ENCODE results near the gene GPC5.
"Not testable (repeated sequence)": the region's sequence is repeated elsewhere in the genome, so short reads cannot be mapped to it uniquely, and the experiment has no call there.

Gene GPC5

GRCh38 chr13:91801772-91802171 lies 403.4 kb downstream of the GPC5 start:
- not testable (repeated sequence) for H3K18ac ChIP-seq (ENCODE audit: low read length); H2BK12ac ChIP-seq (ENCODE audit: low read length); H3K9me3 ChIP-seq (ENCODE audit: insufficient read depth, low read depth, low read length); H3K9ac ChIP-seq (ENCODE audit: low read length); H2AK5ac ChIP-seq (ENCODE audit: low read length); H2AFZ ChIP-seq (ENCODE audit: insufficient read depth, low read length, poor library complexity); H3K27me3 ChIP-seq (ENCODE audit: insufficient read depth, low read length); H2BK5ac ChIP-seq (ENCODE audit: low read depth, low read length, poor library complexity); H4K8ac ChIP-seq (ENCODE audit: low read depth, low read length); H3K4me2 ChIP-seq (ENCODE audit: low read length); H3K79me2 ChIP-seq (ENCODE audit: control insufficient read depth, insufficient read depth, low read length, poor library complexity); H3K4me3 ChIP-seq (ENCODE audit: low read depth, low read length); H3K79me1 ChIP-seq (ENCODE audit: low read length); H4K12ac ChIP-seq (ENCODE audit: low read depth, low read length); H3K4ac ChIP-seq (ENCODE audit: low read depth, low read length); H3K14ac ChIP-seq (ENCODE audit: low read length); H3K23ac ChIP-seq (ENCODE audit: low read length); H3K36me3 ChIP-seq (ENCODE audit: control insufficient read depth in 1 of 2, insufficient read depth in 2 of 2, low read length in 2 of 2); H3K27ac ChIP-seq (ENCODE audit: low read depth, low read length); H3K4me1 ChIP-seq (ENCODE audit: control insufficient read depth in 1 of 2, insufficient read depth in 2 of 2, low read length in 2 of 2); H2BK120ac ChIP-seq (ENCODE audit: insufficient read depth, low read length, poor library complexity)
- H4K91ac ChIP-seq (ENCODE audit: low read depth, low read length) = peak overlapping the region; percentile 0
- DNase-seq = peak in 1 of 2 donors; percentile 21
- no CpG with 5 or more reads among the region's 3 CpGs for WGBS (ENCODE audit: extremely low coverage, insufficient coverage, insufficient read length)

DNA sequence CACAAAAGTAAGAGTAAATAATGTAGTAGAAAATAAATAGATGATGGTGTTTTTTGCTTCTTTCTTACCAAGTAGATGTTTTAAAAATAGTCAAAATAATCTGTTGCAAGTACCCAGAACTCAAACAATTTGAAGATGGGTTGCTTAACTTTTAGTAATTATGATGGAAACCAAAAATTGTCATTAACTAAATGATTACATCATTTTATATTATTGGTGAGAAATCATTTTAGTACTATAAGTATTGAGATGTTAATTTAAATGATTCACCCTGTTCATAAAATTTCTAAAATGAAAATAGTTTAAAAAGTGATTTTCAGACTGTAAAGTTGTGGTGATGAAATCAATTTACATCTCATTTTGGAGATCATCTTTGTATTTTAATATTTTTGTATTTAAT lies 404.5 kb downstream of the GPC5 start:
- no peak overlapping the region for H3K18ac ChIP-seq (ENCODE audit: low read length)
- no peak overlapping the region for H3K4me3 ChIP-seq (ENCODE audit: low read depth, low read length)
- no peak overlapping the region for H4K12ac ChIP-seq (ENCODE audit: low read depth, low read length)
- no peak overlapping the region for H2AFZ ChIP-seq (ENCODE audit: insufficient read depth, low read length, poor library complexity)
- DNase-seq = no peak
- no peaks in the 10 kb centered on the region for H3K9me3 ChIP-seq (ENCODE audit: insufficient read depth, low read depth, low read length)
- no peaks in the 10 kb centered on the region for H3K27me3 ChIP-seq (ENCODE audit: insufficient read depth, low read length)
- H2BK5ac ChIP-seq (ENCODE audit: low read depth, low read length, poor library complexity) = no peak overlapping the region
- no peak overlapping the region for H3K27ac ChIP-seq (ENCODE audit: low read depth, low read length)
- no peak overlapping the region for H3K4me2 ChIP-seq (ENCODE audit: low read length)
- H3K14ac ChIP-seq (ENCODE audit: low read length) = no peak overlapping the region
- H3K4ac ChIP-seq (ENCODE audit: low read depth, low read length) = no peak overlapping the region
- no peak overlapping the region for H2BK120ac ChIP-seq (ENCODE audit: insufficient read depth, low read length, poor library complexity)
- no peaks in the 10 kb centered on the region for H3K79me2 ChIP-seq (ENCODE audit: control insufficient read depth, insufficient read depth, low read length, poor library complexity)
- H4K8ac ChIP-seq (ENCODE audit: low read depth, low read length) = no peak overlapping the region
- H4K91ac ChIP-seq (ENCODE audit: low read depth, low read length) = no peak overlapping the region
- H3K23ac ChIP-seq (ENCODE audit: low read length) = no peak overlapping the region
- H3K4me1 ChIP-seq (ENCODE audit: control insufficient read depth in 1 of 2, insufficient read depth in 2 of 2, low read length in 2 of 2) = peaks cover 0 to 2% of the 10 kb centered on the region in 2 experiments
- H3K9ac ChIP-seq (ENCODE audit: low read length) = no peak overlapping the region
- no peak overlapping the region for H2AK5ac ChIP-seq (ENCODE audit: low read length)
- H3K36me3 ChIP-seq (ENCODE audit: control insufficient read depth in 1 of 2, insufficient read depth in 2 of 2, low read length in 2 of 2) = no peaks in the 10 kb centered on the region
- H2BK12ac ChIP-seq (ENCODE audit: low read length) = no peak overlapping the region
- H3K79me1 ChIP-seq (ENCODE audit: low read length) = peaks cover 1% of the 10 kb centered on the region

DNA sequence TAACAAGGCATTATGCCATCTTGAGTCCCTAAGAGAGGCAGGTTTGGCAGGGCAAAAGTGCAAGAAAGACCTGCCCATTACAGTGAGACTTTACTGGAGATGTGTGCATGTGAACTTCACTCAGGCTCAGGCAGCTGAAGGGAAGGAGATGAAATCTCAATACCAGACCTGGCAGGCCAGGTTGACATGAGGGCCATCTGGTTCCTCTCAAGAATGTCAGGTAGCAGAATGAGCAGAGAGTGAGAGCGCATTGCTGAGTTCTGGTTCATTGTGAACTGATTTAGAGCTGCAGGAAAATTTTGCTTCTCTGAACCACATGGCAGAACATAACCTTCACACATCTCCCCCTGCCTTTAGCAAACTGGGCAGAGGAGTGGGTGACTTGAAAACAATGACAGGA lies 406.3 kb downstream of the GPC5 start:
- whole genome bisulfite sequencing (ENCODE audit: extremely low coverage, insufficient coverage, insufficient read length) = no CpG with 5 or more reads among the region's 1 CpG
- Histone ChIP-seq H2BK5ac (ENCODE audit: low read depth, low read length, poor library complexity) (no peak overlapping the region), H3K14ac (ENCODE audit: low read length) (no peak overlapping the region), H3K9ac (ENCODE audit: low read length) (no peak overlapping the region), H3K9me3 (ENCODE audit: insufficient read depth, low read depth, low read length) (no peaks in the 10 kb centered on the region), H4K91ac (ENCODE audit: low read depth, low read length) (no peak overlapping the region), H3K23ac (ENCODE audit: low read length) (no peak overlapping the region), H2AK5ac (ENCODE audit: low read length) (no peak overlapping the region), H2BK120ac (ENCODE audit: insufficient read depth, low read length, poor library complexity) (no peak overlapping the region), H4K8ac (ENCODE audit: low read depth, low read length) (no peak overlapping the region), H3K27ac (ENCODE audit: low read depth, low read length) (peak overlapping the region; percentile 62), H3K18ac (ENCODE audit: low read length) (no peak overlapping the region), H3K4me2 (ENCODE audit: low read length) (no peak overlapping the region), H2BK12ac (ENCODE audit: low read length) (no peak overlapping the region), H3K36me3 (ENCODE audit: control insufficient read depth in 1 of 2, insufficient read depth in 2 of 2, low read length in 2 of 2) (no peaks in the 10 kb centered on the region), H3K79me1 (ENCODE audit: low read length) (peaks cover 1% of the 10 kb centered on the region), H3K79me2 (ENCODE audit: control insufficient read depth, insufficient read depth, low read length, poor library complexity) (no peaks in the 10 kb centered on the region), H3K4me1 (ENCODE audit: control insufficient read depth in 1 of 2, insufficient read depth in 2 of 2, low read length in 2 of 2) (peaks cover 0 to 2% of the 10 kb centered on the region in 2 experiments), H3K4ac (ENCODE audit: low read depth, low read length) (no peak overlapping the region), H3K4me3 (ENCODE audit: low read depth, low read length) (no peak overlapping the region), H2AFZ (ENCODE audit: insufficient read depth, low read length, poor library complexity) (no peak overlapping the region), H3K27me3 (ENCODE audit: insufficient read depth, low read length) (no peaks in the 10 kb centered on the region), H4K12ac (ENCODE audit: low read depth, low read length) (no peak overlapping the region)
- DNase-seq = no peak

DNA sequence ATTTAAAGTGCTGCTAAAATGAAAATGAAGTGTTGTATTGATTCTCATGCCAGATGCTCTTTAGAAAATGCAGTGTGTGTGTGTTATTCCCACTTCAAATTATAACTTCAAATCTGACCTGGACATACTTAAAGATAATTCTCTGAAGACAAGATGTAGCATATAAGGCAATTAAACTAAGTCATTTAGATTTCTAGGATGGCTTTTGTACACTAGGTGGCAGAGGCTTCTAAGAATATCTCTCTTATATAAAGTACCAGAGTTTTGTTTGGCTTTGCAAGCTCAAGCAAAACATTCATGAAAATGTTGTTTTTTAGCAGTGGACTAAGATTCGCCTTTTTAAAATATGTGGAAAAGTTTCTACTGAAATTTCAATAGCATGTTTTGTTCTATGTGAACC lies 407.2 kb downstream of the GPC5 start:
- no peak overlapping the region for H2BK5ac ChIP-seq (ENCODE audit: low read depth, low read length, poor library complexity)
- no peaks in the 10 kb centered on the region for H3K36me3 ChIP-seq (ENCODE audit: control insufficient read depth in 1 of 2, insufficient read depth in 2 of 2, low read length in 2 of 2)
- H3K4ac ChIP-seq (ENCODE audit: low read depth, low read length) = no peak overlapping the region
- no peak overlapping the region for H3K4me2 ChIP-seq (ENCODE audit: low read length)
- no peak overlapping the region for H2BK120ac ChIP-seq (ENCODE audit: insufficient read depth, low read length, poor library complexity)
- no peak overlapping the region for H4K91ac ChIP-seq (ENCODE audit: low read depth, low read length)
- no peak overlapping the region for H3K27ac ChIP-seq (ENCODE audit: low read depth, low read length)
- no peak overlapping the region for H2AK5ac ChIP-seq (ENCODE audit: low read length)
- no peaks in the 10 kb centered on the region for H3K79me2 ChIP-seq (ENCODE audit: control insufficient read depth, insufficient read depth, low read length, poor library complexity)
- no peak overlapping the region for H3K23ac ChIP-seq (ENCODE audit: low read length)
- H4K12ac ChIP-seq (ENCODE audit: low read depth, low read length) = no peak overlapping the region
- H3K4me3 ChIP-seq (ENCODE audit: low read depth, low read length) = no peak overlapping the region
- H3K9ac ChIP-seq (ENCODE audit: low read length) = no peak overlapping the region
- H2AFZ ChIP-seq (ENCODE audit: insufficient read depth, low read length, poor library complexity) = no peak overlapping the region
- no peak for DNase-seq
- no peak overlapping the region for H3K18ac ChIP-seq (ENCODE audit: low read length)
- WGBS (ENCODE audit: extremely low coverage, insufficient coverage, insufficient read length) = no CpG with 5 or more reads among the region's 1 CpG
- no peaks in the 10 kb centered on the region for H3K27me3 ChIP-seq (ENCODE audit: insufficient read depth, low read length)
- no peaks in the 10 kb centered on the region for H3K9me3 ChIP-seq (ENCODE audit: insufficient read depth, low read depth, low read length)
- peaks cover 1% of the 10 kb centered on the region for H3K79me1 ChIP-seq (ENCODE audit: low read length)
- H2BK12ac ChIP-seq (ENCODE audit: low read length) = no peak overlapping the region
- H3K4me1 ChIP-seq (ENCODE audit: control insufficient read depth in 1 of 2, insufficient read depth in 2 of 2, low read length in 2 of 2) = peaks cover 0 to 2% of the 10 kb centered on the region in 2 experiments
- no peak overlapping the region for H4K8ac ChIP-seq (ENCODE audit: low read depth, low read length)
- H3K14ac ChIP-seq (ENCODE audit: low read length) = no peak overlapping the region
